Renal cortical epithelial cell (primary cell): ENCODE data around the gene ITGA6. TPM values are rescaled to one million over a fixed set of nuclear protein-coding genes. Genes with fewer than 3 reads are reported as not detected.
A peak's percentile ranks its signal among the peaks of the same experiment; 100 is the strongest.

ENCODE experiments used
- DNase-seq: peaks from one replicate; pipeline ENCODE4 v3.0.0-alpha.2; 2011; ENCODE audit warnings: low read depth
- total RNA-seq: library from RNA; depleted of rRNA; stranded (reverse); fragments of >200 nt; gene quantifications from 2 replicates; pipeline ENCODE4 v1.2.3, GENCODE V29; 2014

The ITGA6 gene
- total RNA-seq, 1 donor from 2014 or later = 16.6 TPM

- DNase-seq = peak; percentile 73
Observed at GRCh38 chr2:172465417-172466334, 38.3 kb downstream of the ITGA6 start.

GRCh38 chr2:172467382-172467781 lies 40.0 kb downstream of the ITGA6 start:
- no peak for DNase-seq

- no peak for DNase-seq
Observed at GRCh38 chr2:172470958-172471922, 43.9 kb downstream of the ITGA6 start.

- no peak for DNase-seq
Observed at GRCh38 chr2:172472446-172473033, 45.2 kb downstream of the ITGA6 start.

- DNase-seq = no peak
Observed at GRCh38 chr2:172473167-172473566, 45.8 kb downstream of the ITGA6 start.

GRCh38 chr2:172478353-172478752 lies 51.0 kb downstream of the ITGA6 start:
- no peak for DNase-seq

GRCh38 chr2:172480301-172481218 lies 53.2 kb downstream of the ITGA6 start:
- DNase-seq = peak; percentile 75

GRCh38 chr2:172481507-172482262 lies 54.3 kb downstream of the ITGA6 start:
- no peak for DNase-seq

- peak; percentile 46 for DNase-seq
Observed at GRCh38 chr2:172484253-172484652, 56.9 kb downstream of the ITGA6 start.

GRCh38 chr2:172484706-172485105 lies 57.3 kb downstream of the ITGA6 start:
- DNase-seq = no peak

GRCh38 chr2:172488556-172488955 lies 61.2 kb downstream of the ITGA6 start:
- DNase-seq = no peak

- DNase-seq = peak; percentile 22
Observed at GRCh38 chr2:172489681-172490080, 62.3 kb downstream of the ITGA6 start.

GRCh38 chr2:172496160-172496608 lies 68.8 kb downstream of the ITGA6 start:
- no peak for DNase-seq

- no peak for DNase-seq
Observed at GRCh38 chr2:172507199-172507598, 79.8 kb downstream of the ITGA6 start.

GRCh38 chr2:172510088-172510487 lies 82.7 kb downstream of the ITGA6 start:
- no peak for DNase-seq

- no peak for DNase-seq
Observed at GRCh38 chr2:172510548-172510947, 83.2 kb downstream of the ITGA6 start.

GRCh38 chr2:172512810-172513523 lies 85.6 kb downstream of the ITGA6 start:
- DNase-seq = no peak

- no peak for DNase-seq
Observed at GRCh38 chr2:172513524-172513900, 86.1 kb downstream of the ITGA6 start.

GRCh38 chr2:172513935-172514586 lies 86.7 kb downstream of the ITGA6 start:
- DNase-seq = no peak
